ENCODE results near the gene ARL5B.

- TF ChIP-seq ELF4 (CRISPR knock-in tag; IDR thresholded peaks at IDR 0.05): no peak
- TF ChIP-seq, protein P1, sequence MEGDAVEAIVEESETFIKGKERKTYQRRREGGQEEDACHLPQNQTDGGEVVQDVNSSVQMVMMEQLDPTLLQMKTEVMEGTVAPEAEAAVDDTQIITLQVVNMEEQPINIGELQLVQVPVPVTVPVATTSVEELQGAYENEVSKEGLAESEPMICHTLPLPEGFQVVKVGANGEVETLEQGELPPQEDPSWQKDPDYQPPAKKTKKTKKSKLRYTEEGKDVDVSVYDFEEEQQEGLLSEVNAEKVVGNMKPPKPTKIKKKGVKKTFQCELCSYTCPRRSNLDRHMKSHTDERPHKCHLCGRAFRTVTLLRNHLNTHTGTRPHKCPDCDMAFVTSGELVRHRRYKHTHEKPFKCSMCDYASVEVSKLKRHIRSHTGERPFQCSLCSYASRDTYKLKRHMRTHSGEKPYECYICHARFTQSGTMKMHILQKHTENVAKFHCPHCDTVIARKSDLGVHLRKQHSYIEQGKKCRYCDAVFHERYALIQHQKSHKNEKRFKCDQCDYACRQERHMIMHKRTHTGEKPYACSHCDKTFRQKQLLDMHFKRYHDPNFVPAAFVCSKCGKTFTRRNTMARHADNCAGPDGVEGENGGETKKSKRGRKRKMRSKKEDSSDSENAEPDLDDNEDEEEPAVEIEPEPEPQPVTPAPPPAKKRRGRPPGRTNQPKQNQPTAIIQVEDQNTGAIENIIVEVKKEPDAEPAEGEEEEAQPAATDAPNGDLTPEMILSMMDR (IDR thresholded peaks at IDR 0.05 in 2 of 3, conservative IDR thresholded peaks at IDR 0.05 in 1 of 3; ENCODE audit: insufficient read depth in 2 of 3, low read depth in 1 of 3, low read length in 3 of 3): no peak
- TF ChIP-seq, protein P2, sequence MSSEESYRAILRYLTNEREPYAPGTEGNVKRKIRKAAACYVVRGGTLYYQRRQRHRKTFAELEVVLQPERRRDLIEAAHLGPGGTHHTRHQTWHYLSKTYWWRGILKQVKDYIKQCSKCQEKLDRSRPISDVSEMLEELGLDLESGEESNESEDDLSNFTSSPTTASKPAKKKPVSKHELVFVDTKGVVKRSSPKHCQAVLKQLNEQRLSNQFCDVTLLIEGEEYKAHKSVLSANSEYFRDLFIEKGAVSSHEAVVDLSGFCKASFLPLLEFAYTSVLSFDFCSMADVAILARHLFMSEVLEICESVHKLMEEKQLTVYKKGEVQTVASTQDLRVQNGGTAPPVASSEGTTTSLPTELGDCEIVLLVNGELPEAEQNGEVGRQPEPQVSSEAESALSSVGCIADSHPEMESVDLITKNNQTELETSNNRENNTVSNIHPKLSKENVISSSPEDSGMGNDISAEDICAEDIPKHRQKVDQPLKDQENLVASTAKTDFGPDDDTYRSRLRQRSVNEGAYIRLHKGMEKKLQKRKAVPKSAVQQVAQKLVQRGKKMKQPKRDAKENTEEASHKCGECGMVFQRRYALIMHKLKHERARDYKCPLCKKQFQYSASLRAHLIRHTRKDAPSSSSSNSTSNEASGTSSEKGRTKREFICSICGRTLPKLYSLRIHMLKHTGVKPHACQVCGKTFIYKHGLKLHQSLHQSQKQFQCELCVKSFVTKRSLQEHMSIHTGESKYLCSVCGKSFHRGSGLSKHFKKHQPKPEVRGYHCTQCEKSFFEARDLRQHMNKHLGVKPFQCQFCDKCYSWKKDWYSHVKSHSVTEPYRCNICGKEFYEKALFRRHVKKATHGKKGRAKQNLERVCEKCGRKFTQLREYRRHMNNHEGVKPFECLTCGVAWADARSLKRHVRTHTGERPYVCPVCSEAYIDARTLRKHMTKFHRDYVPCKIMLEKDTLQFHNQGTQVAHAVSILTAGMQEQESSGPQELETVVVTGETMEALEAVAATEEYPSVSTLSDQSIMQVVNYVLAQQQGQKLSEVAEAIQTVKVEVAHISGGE (CRISPR knock-in tag; IDR thresholded peaks at IDR 0.05): no peak
- no peak for TF ChIP-seq CBX5 (IDR thresholded peaks at IDR 0.05; ENCODE audit: borderline replicate concordance, low read depth)
- TF ChIP-seq ZHX1 (conservative IDR thresholded peaks at IDR 0.05; ENCODE audit: low read length): no peak
- TF ChIP-seq POLR2A (conservative IDR thresholded peaks at IDR 0.05): no peak
- no peak for TF ChIP-seq ZNF217 (CRISPR knock-in tag; IDR thresholded peaks at IDR 0.05)
These were observed 60.6 kb downstream of the ARL5B start for GRCh38 chr10:18719811-18720210.
